ENCODE results near the gene TMEM132C.

The TMEM132C gene

DNA sequence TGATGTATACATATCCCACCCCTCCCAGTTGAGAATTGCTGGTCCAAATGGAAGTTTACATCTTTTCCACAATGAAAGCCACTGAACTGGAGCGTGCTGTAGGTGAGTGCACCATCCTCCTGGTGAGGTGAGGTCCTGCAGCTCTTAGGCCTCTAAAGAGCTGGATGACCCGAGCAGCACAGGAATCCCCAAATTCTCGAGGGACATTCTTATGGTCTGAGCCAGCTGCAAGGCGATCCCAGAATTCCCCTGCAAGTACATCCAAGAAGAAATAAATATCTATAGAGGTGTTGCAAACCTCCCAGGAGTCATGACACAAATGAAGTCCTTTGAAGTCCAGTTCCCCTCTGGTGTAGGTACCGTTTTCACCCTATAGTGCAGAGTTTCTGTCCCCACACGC is 24.0 kb downstream of the TMEM132C start:
- no peak for DNase-seq

DNA sequence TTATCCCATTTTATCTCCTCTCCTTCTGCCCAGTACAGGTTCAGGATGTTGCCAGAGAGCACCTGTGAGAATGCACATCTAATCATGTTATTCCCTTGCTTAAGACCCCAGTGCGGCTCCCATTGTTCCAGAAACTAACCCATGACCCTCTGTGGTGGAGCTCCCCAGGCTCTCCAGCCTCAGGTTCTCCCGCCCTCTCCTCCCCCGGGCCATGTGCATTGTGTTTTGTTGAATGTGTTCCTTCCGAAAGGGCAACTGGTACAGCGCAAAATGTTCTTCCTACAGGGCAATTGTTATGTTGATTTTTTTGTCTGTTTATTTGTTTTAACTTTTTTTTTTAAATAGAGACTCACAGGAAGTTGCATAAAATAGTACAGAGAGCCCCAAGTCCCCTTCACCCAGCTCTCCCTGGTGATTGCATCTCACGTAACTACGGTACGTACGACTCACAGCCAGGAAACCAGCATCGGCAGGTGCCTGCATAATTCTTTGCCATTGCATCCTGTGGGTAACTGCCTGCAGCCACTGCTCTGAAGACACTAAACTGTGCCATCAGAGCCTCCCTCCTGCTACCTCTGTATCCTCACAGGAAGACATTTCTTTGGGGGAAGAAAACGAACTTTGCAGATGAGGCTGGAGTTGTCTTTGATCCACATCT is 31.2 kb downstream of the TMEM132C start:
- no peak for DNase-seq

DNA sequence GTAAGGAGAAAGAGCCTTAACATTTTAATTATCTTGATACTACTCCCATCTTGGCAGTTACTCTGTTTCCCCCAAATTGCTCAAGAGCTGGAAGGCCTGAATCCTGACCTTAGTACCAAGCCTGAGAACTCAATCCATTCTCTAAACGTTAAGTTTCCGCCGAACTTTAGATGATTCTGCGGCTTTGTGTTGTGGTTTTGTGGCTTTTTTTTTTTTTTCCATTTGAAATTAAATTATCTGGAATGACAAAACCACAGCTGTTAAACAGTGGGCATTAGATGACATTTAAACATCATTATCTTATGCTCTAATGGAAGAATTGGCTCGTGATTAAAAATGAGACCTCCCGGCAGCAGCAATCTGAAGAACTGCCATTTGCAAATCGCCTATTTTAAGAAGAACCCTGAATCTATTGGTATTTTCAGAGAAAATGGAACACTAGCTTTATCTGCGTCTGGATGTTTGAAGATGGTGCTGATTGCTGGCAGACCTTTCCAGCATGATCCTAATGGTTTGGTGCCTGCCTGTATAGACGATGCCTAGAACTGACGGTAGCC is 38.4 kb downstream of the TMEM132C start:
- DNase-seq = no peak

DNA sequence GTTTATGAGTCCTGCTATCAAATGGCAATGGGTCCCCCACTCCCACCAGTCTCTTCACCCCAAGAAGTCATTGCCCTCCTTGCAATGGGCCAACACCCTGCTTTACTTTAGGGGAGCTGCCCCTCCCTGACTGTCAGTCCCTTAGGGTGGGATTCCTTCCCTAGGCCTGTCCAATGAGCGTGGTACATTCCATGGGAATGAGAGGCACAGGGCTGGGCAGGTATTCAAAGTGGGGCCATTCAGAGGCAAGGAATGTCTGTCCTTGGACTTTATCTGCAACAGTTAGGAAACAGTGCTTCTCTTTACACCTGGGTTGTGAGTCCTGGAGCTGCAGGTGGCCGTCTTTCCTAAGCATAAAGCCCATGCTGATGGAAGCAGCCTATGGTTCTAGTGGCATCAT is 40.8 kb downstream of the TMEM132C start:
- DNase-seq = no peak

DNA sequence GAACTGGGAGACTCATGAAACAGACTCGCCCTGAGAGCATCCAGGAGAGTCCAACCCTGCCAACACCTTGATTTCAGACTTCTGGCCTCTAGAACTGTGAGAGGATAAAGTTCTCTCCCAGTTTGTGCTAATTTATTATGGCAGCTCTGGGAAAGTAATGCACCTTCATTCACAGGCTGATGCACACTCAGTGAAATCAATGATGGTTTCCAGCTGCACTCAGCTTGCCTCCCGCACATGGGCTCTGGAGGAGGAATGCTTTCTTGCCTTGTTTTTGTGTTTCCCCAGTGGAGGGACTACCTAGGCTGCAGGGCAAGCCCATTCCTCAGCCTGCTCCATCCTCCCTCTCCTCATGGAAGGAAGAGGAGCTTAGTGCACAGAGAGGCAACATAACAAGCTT is 45.7 kb downstream of the TMEM132C start:
- no peak for DNase-seq

DNA sequence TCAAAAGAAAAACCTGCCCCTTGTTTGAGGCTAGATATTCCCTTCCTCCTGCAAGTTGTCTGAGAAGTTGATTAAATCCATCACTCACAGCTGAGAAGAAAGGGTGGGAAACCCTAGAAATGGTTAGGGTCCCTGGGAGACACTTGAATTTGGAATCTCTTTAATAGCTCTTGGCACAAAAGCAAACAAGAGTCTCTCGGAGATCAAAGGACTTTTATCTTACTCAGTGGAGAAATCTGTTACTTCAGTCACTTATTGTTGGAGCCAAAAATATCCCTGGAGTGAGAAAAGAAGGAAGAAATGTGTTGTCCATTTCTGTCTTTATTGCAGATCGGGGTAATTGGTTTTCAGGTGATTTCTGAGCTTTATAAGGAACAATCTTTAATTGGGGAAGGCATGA is 47.0 kb downstream of the TMEM132C start:
- no peak for DNase-seq

DNA sequence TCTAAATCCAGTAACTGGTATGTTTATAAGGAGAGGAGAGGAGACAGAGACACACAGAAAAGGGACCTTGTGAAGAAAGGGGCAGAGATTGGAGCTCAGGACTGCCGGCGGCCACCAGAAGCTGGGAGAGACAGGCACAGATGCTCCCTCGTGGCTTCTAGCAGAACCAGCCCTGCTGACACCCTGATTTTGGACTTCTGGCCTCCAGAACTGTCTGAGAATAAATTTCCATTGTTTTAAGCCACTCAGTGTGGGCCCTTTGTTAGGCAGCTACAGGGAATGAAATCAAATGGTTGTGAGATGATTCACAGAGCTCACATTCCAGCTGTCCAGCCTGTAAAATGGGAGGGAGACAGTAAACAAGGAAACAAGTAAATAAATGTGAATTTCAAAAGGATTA is 47.6 kb downstream of the TMEM132C start:
- DNase-seq = no peak

DNA sequence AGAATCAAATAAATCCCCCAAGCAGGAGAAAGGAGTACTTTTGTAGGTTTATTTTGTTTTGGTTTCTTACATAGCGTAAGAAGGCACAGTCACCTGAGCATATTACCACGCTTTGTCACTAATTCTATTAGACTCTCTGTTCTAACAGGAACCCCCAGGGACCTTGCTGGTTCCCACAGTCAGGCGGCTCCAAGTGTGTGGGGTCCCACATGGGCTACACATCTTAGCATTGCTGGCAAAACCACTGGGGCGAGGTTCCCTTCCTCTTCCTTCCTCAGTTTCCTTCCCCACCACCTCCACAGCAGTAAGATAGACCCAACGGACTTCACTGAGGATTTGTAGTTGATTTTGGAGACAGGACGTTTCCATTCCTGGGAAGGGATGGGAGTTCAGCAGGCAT is 49.1 kb downstream of the TMEM132C start:
- no peak for DNase-seq

DNA sequence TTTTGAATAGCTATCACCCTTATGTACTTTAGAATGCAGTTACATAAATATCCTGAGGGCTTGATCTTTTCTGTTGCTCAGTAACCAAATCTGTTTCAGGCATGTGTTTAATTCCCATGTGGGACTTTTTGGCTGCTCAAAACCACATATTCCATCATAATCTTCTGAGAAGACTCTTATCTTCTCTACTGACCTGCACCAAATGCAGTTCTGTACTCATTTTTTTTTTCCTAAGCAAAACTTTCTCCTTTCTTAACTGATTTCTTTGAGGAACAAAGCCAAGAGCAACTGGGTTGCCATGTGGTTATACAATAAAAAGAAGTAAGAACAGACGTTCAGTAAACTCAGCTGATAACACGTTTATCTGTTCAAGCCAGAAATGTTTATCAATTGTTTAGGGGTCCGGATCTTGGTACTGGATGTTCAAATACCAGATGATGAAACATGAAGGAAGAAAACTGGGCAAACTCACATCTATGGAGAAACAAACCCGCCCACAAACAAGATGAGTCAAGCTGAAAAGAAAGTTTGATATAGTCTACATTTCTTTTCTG is 50.1 kb downstream of the TMEM132C start:
- DNase-seq = no peak

DNA sequence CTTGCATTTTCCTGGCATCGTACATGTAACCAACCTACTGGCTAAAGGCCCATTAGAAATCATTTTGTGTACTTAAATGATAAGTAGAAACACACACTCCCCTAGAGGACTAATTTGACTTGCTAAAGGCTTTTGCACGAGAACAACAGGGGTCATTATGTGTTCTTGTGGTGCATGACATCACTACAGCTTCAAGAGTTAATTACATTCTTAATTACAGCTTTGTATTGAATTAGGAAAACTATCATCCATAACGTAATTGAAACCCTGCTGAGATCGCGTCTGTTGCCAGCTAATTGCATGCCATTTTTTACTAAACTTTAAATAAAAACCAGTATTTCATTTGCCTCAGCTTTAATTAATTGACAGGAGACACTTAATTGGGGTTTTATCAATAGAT is 51.4 kb downstream of the TMEM132C start:
- no peak for DNase-seq

DNA sequence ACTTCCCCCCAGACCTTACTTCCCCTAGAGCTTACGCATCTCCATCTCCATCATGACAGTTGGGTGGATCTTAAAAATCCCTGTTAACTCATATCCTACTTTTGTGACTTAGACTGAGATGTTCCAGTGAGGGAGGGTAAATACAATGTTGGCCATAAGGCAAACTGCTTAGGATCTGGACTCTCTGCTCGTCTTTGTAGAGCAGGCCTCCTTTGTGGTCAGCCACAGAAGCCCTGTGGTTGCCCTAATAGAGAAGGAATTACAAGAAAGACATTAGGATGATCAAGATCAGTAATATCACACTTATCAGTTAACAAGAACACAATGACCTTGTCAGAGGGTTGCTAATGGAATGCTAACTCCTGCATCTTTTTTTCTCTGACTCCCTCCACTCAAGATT is 52.0 kb downstream of the TMEM132C start:
- DNase-seq = no peak

DNA sequence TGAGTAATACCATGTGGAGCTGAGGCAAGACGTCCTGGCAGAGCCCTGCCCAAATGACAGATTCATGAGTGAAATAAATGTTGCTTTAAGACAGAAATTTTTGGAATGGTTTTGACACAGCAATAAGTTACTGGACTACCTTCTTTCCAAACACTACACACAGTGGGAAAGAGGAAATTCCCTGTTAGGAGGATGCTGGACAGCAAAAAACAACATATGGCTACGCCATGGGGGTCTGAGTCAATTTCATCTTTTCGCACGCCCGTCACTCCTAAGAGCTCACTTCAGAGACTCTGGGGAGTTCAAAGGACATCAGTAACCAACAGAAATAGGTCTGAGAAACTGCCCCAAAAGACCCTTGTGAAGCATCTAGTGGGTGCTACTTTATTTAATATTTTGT is 55.4 kb downstream of the TMEM132C start:
- DNase-seq = no peak

DNA sequence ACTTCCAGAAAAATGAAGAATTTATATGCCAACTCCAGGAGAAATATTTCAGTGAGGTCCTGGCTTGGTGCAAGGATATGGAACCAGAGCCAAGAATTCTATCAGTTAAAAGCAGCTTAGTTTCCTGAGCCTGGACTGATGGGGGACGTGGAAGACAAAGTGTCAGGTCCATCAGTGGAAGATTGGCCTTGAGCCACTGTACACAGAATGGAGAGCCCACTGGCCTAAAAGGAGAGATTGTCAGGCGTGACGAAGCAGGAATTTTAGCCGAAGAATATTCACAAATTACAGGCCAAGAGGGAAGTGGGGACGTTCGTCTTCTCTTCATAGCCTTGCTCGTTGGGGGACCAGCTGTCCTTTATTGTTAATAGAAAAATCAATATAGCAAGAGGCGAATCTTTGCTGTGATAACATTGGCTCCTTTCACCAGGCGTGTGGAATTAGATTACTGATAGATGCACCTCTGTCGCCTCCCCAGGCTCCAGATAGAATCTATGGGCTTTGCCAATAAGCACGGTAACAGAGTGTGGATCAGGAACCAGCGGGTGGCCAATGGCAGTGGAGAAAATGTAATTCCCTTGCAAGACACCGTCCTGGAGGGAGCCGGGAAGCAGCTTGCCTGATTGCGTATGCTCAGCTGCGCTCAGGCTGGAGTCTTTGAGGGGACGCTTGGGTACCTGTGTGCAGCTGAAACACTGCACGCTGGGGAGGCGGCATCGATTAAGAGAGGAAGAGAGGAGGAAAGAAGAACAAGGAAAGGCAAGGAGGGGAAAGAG is 56.4 kb downstream of the TMEM132C start:
- no peak for DNase-seq

DNA sequence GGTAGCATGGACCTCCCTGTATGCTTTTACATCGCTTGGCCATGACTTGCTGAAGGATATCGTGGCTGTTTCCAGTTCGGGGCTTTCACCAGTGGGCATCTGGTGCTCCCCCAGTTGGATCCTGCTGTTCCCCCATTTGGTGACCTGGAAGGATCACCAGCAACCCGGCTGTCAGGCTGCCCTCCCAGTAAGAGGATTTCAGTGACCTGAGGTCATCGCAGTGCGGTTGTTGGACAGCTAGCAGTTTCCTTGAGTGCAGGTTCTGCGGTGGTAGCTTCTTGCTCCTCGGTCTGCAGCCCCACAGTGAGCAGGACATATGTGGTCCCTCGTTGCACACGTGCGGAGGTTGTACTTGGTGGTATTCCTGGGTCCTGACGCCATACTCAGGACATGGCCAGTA is 58.7 kb downstream of the TMEM132C start:
- DNase-seq = no peak

DNA sequence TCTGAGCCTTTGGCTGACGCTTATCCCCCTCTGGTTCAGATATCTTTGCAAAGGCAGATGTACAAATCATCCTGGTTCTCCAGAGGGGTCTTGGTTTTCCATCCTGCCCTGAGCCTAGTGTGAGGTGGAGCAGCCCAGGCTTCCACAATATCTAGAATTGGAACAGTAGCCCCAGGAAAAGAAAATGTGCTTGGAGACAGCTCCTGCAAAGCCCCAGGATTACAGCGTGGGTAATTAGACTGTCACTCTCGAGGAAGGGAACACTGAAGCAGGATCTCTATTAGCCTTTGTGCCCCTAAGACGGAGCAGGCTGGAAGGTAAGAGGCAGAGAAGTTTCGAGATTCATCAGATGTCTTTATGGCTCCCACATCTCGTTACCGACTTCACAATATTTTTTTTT is 59.4 kb downstream of the TMEM132C start:
- no peak for DNase-seq

DNA sequence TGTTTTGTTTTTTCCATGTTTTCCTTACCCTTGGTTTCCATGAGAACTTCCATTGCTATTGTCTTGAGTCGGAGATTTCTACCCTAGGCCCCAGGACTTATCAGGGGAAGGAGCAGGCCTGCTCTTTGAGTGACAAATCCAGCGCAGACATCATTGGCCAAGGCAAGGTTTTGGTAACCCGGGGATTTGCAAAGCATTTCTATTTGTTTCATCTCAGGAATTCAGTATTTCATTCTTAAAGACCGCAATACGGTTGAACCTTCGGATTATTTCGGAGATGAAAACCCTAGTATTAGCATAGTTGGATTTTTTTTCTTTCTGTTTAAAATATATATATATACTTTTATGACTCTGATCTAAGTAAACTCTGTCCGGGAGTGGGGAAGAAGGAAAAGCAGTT is 62.0 kb downstream of the TMEM132C start:
- no peak for DNase-seq

DNA sequence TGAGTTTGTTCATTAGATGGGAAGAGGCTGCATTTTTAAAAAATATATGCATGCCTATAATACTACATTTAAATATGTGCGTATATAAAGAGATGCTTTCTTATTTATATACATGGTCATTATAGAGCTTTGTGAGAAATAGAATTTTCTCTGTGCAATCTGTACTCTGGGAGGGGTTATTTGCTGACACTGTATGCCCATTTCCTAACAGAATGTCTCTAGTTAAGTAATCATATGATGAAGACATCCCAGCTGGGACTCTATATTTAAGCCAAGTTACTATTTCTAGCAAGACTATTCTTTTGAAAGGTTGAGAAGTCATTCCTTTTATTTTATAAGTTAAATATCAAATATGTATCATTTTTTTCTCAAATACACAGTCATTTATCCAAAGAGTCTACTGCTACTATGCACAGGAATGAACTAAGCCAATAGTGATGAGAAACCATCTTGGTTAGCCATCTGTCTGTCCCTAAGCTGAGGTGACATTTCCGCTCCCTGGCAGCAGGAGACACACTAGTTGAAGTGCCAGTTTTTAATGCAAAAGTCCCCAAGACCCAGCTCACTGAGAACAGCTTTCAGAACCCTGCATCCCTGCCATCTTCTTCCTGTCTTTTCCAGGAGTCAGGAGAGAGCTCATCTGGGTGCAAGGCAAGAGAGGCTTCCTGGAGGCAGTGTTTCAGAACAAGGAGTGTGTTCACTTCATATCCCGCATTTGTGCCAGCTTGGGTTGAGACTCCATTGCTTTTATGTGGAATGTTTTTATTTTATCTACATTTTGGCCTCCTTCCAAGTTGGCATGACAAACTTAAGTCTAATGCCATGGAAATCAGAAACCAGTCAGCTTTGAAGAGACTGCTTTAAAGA is 69.5 kb downstream of the TMEM132C start:
- no peak for DNase-seq

DNA sequence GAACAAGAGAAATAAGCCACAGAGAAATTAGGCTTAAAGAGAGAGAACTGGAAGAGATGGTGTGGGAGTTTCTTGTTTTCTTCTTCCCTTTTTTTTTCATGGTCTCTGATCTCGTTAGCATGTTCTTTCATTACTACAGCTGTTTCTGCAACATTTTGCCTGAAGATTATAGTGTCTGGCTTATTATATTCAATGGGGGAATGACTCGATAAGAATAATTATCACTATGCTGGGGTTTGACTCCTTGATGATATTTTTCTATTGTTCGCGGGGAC is 70.0 kb downstream of the TMEM132C start:
- no peak for DNase-seq

DNA sequence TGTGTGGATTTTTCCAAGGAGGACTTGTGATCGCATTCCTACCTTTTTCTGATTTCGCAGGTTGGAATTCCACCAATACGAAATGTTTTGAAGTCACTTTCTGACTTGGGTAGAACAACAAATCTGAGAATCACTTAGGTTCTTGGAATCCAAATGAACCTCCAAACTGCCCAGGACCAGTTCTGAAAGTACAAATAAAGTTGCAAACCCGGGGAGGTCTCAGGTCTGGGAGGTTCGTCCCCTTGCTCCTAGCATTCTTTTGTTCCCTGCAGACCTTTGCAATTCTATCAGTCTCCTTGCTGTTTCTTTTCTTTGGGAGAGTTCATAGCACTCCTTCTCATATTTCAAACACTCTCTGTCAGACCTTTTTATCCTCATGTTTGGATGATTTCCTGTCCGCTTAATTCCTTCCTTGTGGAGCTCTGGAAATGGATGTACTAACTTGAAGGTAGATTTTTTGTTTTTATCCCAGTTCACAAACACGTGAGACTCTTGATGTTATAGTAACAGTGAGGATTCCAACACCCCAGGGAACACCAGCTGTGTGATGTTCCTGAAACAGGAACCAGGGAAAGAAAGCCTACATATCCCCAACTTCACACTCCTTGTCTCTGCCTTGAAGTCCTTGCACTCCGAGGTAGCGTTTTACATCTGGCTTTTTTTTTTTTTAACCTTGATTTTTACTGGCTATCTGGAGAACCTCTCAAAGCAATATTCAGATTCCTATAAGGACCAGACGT is 70.6 kb downstream of the TMEM132C start:
- no peak for DNase-seq

DNA sequence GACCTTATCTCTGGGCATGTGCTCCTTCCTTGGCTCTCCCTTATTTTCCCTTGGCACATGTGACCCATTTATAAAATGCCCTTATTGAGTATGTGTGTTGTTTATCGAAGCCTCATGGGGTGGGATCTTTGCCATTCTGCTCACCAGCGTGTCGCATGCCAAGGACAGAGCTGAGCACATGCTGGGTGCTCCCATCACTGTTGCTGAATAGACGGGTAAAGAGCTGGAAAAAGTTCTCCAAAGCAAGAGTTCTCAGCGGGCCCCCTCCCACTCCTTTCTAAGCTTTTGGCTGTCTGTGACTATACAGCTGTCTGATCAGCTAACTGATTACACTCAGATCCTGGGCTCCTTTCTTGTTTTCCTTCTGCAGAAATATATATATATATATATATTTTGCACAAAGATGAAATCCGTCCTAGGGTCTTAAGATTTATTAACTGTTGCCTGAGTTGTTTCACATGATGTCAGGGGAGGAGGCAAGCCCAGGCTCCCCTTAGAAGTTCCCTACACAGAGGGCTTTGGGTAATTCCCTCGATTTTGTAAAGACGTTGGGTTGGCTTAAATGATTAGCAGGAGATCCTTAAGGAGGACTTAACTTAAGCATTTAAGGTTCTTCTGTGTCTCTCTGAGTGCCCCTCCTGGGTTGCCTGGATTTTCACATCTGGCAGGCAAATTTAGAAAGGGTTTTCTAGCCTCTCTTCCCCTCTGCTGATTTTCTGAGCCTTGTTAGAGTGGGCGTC is 71.6 kb downstream of the TMEM132C start:
- DNase-seq = no peak

DNA sequence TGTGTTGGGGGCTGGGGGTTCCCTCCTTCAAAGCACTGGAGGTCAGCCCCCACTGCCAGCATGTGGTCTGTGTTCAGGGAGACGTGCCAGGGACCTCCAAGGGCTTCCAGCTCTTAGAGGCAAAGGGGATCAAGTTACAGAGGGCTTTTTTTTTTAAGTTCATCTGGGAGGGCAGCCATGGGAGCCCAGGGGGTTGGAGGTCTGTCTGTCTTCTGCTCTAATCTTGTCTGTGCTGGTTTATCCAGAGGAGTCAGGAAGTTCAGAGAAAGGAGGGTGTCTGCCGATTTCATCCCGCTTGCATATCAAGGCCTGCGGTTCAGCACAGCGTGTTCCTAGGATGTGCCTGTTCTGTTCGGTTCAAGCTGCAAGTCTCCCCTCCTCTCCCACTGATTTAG is 72.2 kb downstream of the TMEM132C start:
- DNase-seq = no peak

DNA sequence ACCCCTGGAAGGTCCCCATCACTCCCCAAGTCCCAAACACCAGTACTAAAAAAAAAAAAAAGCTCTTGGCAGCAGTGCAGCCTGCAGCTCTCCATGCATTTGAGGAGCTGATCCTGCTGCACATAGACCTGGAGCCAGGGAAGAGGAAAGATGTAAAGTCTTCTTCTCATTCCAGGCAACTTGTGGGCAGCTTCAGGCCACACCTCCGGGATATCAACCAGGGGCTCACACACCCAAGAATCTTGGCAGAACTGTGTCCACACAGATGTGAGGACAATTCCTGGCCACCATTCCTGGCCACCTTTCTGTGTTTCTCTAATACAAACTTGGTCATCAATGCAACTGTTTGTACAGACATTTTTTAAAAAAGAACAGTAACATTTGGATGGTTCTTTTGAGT is 72.7 kb downstream of the TMEM132C start:
- DNase-seq = no peak
